ENCODE results near the gene ITGB4. TPM values are rescaled to one million over a fixed set of nuclear protein-coding genes. Genes with fewer than 3 reads are reported as not detected.

The ITGB4 gene
- total RNA-seq, 1 experiment from 2014 or later = 568 TPM

DNA sequence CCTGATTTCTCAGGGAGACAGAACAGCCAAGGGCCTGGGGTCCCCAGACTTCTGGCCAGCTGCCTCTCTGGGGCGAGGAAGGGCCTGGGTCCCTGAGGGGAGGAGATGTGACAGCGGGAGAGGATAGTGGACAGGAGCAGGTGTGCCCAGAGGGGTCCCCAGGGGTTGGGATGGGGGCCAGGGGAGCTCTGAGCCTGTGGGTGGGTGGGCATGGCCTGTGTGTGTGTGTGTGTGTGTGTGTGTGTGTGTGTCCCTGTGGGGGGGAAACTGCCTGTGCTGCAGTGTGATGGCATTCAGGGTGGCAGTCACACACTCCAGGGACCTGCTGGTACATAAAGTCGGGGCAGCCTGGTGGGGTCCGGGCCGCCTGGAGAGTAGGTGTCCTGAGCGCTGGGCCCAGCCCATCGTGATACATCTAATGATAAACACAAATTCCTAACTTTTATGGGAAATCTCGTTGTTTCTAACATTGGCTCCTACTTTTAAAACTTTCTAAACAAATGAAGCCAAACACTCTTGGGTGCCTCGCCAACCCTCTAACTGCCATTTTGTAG lies 1.4 kb downstream of the ITGB4 start:
- DNase-seq (ENCODE audit: low read depth, low spot score) = no peak
- ChIA-PET RAD21 (ENCODE audit: low non-redundant PET in 1 of 2, low total read pairs in 2 of 2, uncharacterized antibody in 2 of 2, unreplicated experiment in 2 of 2) (interaction anchor here in 1 of 2 experiments (1.7 kb wide), 1 partner anchor 30 kb away, joined by 5 read pairs; no protein-coding TSS in a partner anchor), CTCF (interaction anchor here (0.8 to 1.9 kb wide), 3 partner anchors 29 to 121 kb away, joined by 3 to 5 read pairs (median 4); no protein-coding TSS in a partner anchor), POLR2A (interaction anchor here (3.5 to 3.8 kb wide), 2 partner anchors 30 to 41 kb away, joined by 17 to 41 read pairs; no protein-coding TSS in a partner anchor)
- Histone ChIP-seq H2AFZ (ENCODE audit: low read depth, low read length, poor library complexity, severe bottlenecking) (no peak overlapping the region), H3K4me1 (ENCODE audit: control insufficient read depth in 1 of 2, insufficient read depth in 2 of 2, low read length in 2 of 2) (peaks cover 27 to 43% of the 10 kb centered on the region in 2 experiments), H3K79me2 (ENCODE audit: insufficient read depth, low read length) (peaks cover 47% of the 10 kb centered on the region), H3K36me3 (ENCODE audit: control insufficient read depth in 1 of 2, insufficient read depth in 2 of 2, low read length in 2 of 2) (peaks cover 18 to 28% of the 10 kb centered on the region in 2 experiments), H3K9ac (ENCODE audit: low read length) (peak overlapping the region; percentile 86), H3K4me2 (ENCODE audit: low read length) (peak overlapping the region; percentile 91), H3K27me3 (ENCODE audit: insufficient read depth, low read length) (no peaks in the 10 kb centered on the region), H3K9me2 (ENCODE audit: insufficient read depth) (no peaks in the 10 kb centered on the region), H3K4me3 (replicated peaks in 1 of 2; ENCODE audit: low read depth in 1 of 2, low read length in 2 of 2) (peak overlapping the region; percentile 87 to 95), H4K20me1 (ENCODE audit: insufficient read depth) (no peaks in the 10 kb centered on the region), H3K9me3 (ENCODE audit: control insufficient read depth in 1 of 2, insufficient read depth in 1 of 2, low read depth in 1 of 2, low read length in 2 of 2) (no peaks in the 10 kb centered on the region), H3K27ac (ENCODE audit: low read depth, low read length) (peak overlapping the region; percentile 94)
- BruUV-seq (replicated peaks) = no TSS peak
- intact Hi-C loops (cut with micrococcal nuclease) = loop anchor here (2.0 kb wide), 1 partner anchor 48 kb away; no protein-coding TSS in a partner anchor
- no peak for TF ChIP-seq SIN3A (IDR thresholded peaks at IDR 0.05; ENCODE audit: low read depth)
- no peak for ATAC-seq

- CTCF ChIA-PET = no interaction called here
- ATAC-seq (peak; percentile 6; the same call in 1 of the 2 replicates), DNase-seq (ENCODE audit: low read depth, low spot score) (no peak)
- Histone ChIP-seq H3K9me2 (ENCODE audit: insufficient read depth) (no peaks in the 10 kb centered on the region), H3K9me3 (ENCODE audit: control insufficient read depth in 1 of 2, insufficient read depth in 1 of 2, low read depth in 1 of 2, low read length in 2 of 2) (no peaks in the 10 kb centered on the region), H2AFZ (ENCODE audit: low read depth, low read length, poor library complexity, severe bottlenecking) (no peak overlapping the region), H3K27me3 (ENCODE audit: insufficient read depth, low read length) (no peaks in the 10 kb centered on the region), H3K9ac (ENCODE audit: low read length) (peak overlapping the region; percentile 86), H3K4me2 (ENCODE audit: low read length) (peak overlapping the region; percentile 91), H3K27ac (ENCODE audit: low read depth, low read length) (peak overlapping the region; percentile 94), H3K36me3 (ENCODE audit: control insufficient read depth in 1 of 2, insufficient read depth in 2 of 2, low read length in 2 of 2) (peaks cover 24 to 35% of the 10 kb centered on the region in 2 experiments), H4K20me1 (ENCODE audit: insufficient read depth) (no peaks in the 10 kb centered on the region), H3K4me1 (ENCODE audit: control insufficient read depth in 1 of 2, insufficient read depth in 2 of 2, low read length in 2 of 2) (peaks cover 27 to 43% of the 10 kb centered on the region in 2 experiments), H3K4me3 (replicated peaks in 1 of 2; ENCODE audit: low read depth in 1 of 2, low read length in 2 of 2) (peak overlapping the region; percentile 87 to 95), H3K79me2 (ENCODE audit: insufficient read depth, low read length) (peaks cover 47% of the 10 kb centered on the region)
- BruUV-seq (replicated peaks) = no TSS peak
- RAD21 ChIA-PET (ENCODE audit: low non-redundant PET in 1 of 2, low total read pairs in 2 of 2, uncharacterized antibody in 2 of 2, unreplicated experiment in 2 of 2) = no interaction called here
- intact Hi-C loops (cut with micrococcal nuclease) = loop anchor here (2.0 kb wide), 1 partner anchor 49 kb away; no protein-coding TSS in a partner anchor
- POLR2A ChIA-PET = interaction anchor here (4.0 kb wide), 1 partner anchor 41 kb away, joined by 24 read pairs; no protein-coding TSS in a partner anchor
- TF ChIP-seq POLR2AphosphoS5 (IDR thresholded peaks at IDR 0.05; ENCODE audit: low read depth, low read length) = peak; percentile 73
- TF ChIP-seq MAX (IDR thresholded peaks at IDR 0.05) = peak; percentile 58; the same call in 1 of the 2 replicates
- 0 out of 2 replicates have a peak, but pooled peaks have one; percentile 7 for TF ChIP-seq ZFX (IDR thresholded peaks at IDR 0.05)
- no peak for TF ChIP-seq ELF1 (IDR thresholded peaks at IDR 0.05; ENCODE audit: borderline replicate concordance, low read depth)
Observed at GRCh38 chr17:75723171-75723930, 2.1 kb downstream of the ITGB4 start.
